ENCODE data around the gene SNRPF.
"Not testable (repeated sequence)": the region's sequence is repeated elsewhere in the genome, so short reads cannot be mapped to it uniquely, and the experiment has no call there.

Gene SNRPF

DNA sequence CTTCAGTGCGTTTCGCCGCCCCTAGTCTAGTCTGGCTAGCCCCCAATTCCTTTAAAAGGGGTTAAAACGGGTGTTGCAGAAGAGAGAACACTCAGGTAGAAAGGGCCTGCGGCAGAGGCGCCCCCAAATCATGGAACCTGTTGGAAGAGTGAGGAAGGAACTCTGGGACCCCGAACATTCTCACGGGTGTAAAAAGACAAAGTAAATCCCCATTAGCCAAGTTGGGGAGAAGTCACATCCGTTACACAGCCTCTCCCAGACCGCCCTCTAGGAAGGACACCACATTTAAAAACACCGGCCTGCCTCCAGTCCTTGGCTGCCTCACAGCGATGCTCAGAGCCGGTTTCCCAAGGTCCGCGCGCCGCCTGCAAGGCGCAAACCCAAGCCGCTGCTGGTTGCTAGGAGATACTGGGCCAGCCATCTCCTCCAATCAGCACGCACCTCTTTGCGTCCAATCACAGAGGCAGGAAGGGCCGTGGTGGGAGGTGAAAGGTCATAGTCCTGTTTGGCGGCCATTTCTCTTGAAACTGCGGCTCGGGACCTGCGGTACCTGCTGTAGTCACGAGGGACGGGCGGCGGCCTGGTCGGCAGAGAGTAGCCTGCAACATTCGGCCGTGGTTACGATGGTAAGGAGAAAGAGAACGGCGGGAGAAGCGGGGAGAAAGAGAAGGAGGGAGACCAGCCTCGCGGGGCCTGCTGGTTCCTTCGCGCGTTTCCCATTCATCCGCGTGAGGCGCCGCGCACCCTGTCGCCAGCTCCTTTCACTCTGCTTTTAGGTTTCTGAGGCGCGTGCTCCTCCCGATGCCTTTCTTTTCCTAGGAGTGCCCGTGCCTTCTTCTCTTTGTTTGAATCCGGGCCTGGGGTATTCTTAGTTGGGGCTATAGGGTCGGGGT is at the start of gene SNRPF:
SNRPF (plus strand) TSS at position 502 of the 893 bp plus-strand sequence; CDS start at position 624, 122 bp downstream.
- DNase-seq: peak; percentile 89

DNA sequence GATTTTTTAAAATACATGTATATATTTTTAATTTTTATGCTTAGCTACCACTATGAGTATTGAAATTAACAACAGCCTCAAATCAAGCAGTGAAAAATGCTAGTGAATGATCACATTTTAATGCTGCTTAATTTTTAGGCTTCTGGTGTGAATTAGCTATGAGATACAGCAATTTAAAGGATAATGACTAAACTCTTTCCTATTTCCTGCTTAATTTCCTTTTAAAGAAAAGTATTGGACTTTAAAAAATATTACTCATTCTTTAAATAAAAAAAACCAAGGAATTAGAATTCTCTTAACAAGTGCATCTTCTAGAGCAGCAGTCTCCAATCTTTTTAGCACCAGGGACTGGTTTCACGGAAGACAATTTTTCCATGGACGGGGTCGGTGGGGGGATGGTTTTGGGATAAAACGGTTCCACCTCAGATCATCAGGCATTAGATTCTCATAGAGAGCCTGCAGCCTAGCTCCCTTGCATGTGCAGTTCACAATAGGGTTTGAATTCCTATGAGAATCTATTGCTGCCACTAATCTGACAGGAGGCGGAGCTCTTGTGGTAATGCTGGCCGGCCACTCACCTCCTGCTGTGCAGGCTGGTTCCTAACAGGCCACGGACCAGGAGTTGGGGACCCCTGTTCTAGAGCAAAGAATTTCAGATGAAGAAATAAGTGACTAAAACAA is 49.6 kb upstream of the SNRPF start:
- no peak for DNase-seq

DNA sequence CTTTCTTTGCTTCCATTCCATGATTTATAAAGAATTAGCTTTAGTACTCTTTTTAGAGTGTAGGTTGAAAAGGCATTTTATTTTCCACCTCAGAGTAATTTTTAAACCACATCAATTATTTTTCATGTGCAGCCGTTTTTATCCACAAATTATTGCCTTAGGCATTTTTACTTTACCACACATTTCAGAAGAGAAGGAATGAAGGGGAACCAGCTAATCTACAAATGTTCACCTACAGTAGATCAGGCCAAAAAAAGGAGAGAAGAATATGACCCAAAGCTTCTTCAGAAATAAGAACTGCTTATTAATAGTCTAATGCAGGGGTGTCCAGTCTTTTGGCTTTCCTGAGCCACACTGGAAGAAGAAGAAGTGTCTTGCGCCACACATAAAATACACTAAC is 48.3 kb upstream of the SNRPF start:
- DNase-seq: no peak

DNA sequence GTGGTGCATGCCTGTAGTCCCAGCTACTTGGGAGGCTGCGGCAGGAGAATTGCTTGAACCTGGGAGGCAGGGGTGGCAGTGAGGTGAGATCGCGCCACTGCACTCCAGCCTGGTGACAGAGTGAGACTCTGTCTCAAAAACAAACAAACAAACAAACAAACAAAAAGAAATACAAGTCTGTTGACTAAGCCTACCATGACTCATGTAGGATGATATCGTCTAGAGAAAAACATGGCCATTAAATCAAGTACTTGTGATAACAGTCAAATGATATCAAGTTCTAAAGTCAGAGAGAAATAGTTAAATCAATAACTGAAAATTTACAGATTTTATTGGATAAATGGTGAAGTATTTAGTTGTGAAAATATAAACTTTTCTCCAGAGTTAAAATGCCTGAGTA is 46.6 kb upstream of the SNRPF start:
- DNase-seq: not testable (repeated sequence)

DNA sequence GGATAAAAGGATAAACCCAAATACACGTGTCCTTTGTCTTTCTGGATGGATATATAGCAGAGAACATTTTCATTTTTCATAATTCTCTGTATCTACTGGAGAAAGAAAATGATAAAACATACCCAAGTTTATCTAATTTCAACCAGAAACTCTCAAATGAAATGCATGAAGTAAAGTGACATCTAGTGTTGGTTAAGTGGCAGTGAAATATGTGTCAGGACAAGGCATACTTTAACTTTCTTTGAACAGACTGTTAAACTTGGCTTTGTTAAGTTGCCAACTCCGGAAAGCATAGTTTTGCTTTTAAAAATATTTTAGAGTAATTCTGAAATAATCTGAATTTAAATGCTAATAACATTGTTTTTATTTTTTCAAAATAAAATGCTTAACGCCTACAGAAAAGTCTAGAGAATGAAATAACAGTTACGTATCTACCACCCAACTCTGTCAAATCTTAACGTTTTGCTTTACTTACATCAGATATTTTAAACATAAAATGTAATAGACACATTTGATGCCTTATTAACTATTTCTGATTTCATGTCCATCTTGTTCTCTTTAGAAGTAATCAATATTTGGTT is 43.0 kb upstream of the SNRPF start:
- no peak for DNase-seq

DNA sequence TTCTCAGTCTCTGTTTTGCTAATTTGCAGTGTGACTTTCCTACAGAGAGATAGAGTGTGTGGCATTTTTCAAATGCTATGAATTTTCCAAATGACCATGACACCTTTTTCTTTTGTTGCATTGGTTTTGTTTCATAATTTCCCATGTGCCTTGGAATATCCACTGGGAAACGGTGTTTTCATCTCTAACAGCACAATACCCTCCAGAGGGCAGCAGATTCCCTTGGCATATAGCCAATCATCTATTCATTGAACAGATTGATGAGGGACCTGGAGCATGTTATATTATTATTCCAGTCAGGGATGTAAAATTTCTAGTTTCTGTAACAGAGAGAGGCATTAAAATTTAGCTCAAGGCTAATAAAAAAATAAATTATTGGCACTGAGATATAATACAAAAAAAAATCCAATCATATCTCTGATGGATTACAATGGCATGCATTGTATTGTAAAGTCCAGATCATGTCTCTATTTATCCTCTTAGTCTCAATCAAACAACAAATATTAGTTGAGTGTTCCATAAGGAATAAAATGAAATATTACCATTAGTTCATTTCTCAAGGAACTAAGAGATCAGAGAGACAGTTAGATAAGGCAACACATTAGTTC is 38.6 kb upstream of the SNRPF start:
- no peak for DNase-seq

DNA sequence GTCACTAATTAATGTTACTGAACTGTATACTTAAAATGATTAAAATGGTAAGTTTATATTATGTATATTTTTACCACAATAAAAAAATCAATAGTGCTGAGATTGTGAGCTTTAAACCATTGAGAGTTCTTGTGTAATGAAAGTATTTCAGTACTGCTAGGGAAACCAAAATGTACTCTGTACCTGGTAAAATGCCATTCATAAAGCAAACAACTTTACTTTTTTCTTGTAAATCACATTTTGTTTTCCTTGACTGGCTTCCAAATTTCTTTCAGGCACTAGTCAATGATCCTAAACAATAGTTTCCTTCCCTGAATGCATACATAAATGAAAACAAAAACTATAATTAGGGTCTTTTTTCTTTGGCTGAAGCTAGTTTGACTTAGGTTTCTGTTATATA is 29.4 kb upstream of the SNRPF start:
- no peak for DNase-seq

DNA sequence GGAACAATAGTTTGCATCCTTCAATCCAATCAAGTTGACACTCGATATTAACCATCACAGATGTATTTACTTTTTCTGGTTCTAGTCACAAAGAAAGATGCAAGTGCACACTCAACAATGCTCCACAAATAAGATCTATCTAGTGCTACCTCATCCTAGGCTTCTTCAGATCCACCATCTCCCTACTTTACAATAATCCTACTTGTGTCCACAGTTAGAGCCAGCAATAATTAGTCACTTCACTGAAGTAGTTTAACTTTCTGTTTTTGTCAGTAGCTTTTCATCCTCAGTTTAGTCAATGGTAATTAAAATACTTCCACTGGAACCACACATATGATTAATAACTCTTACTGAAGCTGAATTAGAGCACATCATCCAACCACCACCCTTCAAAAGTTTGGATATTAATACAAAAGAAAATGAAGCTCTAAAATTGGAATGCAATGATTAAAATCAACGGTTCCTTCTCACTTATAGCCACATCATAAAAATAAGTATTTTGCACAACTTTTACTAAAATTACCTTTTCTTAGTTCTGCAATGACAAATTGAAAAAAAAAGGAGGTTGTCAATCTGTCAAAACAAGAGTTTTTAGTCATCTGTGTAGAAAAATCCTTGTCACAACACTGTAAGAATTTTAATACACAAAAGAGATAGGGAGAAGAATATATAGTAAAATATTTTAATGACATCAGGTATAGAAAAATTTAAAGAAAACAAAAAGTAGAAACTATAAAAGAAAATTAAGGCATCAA is 28.2 kb upstream of the SNRPF start:
- no peak for DNase-seq

DNA sequence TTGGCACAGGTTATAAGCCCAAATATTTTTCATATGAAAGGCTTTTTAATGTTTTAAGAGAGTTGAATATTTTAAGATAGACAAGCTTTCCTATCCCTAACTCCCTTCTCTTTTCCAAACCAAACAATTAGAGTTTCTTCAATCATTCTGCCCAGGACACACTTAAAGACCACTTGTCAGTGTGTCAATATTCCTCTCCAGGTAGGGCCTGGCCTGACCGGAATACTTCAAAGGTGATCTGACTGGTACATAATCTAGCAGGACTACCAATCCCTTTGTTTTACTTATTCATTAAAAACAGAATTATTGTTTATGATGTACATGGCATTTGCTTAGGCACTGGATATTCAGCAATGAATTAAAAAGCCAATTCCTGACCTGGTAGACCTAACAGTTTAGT is 24.2 kb upstream of the SNRPF start:
- no peak for DNase-seq

DNA sequence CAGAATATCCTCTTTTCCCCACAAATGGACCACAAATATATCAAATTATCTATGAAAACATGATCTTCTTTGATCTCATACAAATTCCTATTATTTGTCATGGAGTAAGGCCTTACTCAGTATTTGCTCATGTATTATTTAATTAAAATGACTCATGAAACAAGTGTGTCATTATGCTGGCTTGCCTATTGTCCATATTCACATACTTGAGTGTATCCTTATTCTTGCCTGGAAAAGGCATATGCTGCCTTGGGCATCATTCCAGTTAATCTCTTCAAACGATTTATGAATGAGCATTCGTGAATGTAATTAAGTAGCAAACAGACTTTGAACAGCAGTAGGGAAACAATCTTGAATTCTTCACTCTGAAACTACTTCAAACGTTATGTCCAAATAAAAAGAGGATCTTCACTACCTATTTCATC is 22.6 kb upstream of the SNRPF start:
- no peak for DNase-seq

DNA sequence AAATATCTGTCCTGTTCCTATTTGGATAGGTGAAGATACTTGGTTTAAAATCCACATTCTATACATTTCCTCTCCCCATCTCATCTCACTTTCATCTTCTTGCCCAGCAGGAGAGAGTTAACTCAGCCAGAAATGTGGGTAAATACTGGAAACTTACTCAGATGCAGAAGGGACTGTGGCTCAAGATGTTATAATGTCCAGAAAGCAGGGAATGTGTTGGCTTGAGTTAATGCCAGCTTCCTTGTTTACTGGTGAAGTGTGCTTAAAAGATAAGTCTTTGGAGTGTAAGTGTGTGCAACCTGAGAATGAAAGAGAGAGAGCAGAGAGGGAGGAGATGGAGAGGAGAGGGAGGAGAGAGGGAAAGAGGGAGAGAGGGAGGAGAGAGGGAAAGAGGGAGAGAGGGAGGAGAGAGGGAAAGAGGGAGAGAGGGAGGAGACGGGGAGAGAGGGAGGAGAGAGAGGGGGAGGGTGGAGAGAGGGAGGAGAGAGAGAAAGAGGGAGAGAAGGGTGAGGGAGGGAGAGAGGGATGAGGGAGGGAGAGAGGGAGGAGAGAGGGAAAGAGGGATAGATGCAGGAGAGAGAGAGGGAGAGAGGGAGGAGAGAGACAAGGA is 22.0 kb upstream of the SNRPF start:
- no peak for DNase-seq

DNA sequence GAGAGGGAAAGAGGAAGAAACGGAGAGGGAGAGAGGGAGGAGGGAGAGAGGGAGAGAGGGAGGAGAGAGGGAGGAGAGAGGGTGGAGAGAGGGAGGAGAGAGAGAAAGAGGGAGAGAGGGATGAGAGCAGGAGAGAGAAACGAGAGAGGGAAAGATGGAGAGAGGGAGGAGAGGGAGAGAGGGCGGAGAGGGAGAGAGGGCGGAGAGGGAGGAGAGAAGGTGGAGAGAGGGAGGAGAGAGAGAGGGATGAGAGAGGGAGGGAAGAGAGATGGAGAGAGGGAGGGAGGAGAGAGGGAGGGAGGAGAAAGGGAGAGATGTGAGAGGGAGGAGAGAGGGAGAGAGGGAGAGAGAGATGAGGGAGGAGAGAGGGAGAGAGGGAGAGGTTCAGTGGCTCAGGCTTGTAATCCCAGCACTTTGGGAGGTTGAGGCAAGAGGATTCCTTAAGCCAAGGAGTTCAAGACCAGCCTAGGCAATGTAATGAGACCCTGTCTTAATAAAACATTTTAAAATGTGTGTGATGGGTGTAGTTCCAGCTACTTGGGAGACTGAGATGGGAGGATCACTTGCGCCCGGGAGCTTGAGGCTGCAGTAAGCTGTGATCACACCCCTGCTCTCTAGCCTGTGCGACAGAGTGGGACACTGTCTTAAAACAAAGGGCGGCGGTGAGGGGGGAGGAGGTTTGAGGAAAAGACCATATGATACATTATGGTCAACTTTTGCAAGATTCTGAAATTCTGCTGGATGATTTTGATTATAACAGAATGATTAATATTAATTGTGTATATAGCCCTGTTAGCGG is 21.3 kb upstream of the SNRPF start:
- no peak for DNase-seq

DNA sequence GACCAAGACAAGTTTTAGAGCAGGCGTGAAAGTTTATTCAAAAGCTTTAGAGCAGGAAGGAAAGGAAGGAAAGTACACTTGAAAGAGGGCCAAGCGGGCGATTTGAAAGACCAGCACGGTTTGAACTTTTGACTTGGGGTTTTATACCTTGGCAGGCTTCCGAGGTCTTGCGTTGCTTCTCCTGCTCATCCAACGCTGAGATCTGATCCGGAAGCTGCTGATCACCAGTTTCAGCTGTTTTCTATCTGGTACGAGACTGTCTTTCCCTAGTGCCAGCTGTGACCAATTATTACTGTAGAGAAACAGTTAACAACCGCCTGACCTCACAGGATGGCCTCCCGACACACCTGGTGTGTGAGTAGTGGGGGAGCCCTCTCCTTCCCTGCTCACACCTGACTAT is 20.6 kb upstream of the SNRPF start:
- DNase-seq: no peak

DNA sequence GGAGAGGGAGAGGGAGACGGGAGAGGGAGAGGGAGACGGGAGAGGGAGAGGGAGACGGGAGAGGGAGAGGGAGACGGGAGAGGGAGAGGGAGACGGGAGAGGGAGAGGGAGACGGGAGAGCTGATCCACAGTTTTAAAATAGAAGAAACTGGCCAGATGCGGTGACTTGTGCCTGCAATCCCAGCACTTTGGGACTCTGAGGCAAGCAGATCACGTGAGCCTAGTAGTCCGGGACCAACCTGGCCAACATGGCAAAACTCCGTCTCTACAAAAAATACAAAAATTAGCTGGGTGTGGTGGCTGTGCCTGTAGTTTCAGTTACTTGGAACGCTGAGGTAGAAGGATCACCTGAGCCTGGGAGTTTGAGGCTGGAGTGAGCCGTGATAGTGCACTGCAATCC is 16.3 kb upstream of the SNRPF start:
- not testable (repeated sequence) for DNase-seq

DNA sequence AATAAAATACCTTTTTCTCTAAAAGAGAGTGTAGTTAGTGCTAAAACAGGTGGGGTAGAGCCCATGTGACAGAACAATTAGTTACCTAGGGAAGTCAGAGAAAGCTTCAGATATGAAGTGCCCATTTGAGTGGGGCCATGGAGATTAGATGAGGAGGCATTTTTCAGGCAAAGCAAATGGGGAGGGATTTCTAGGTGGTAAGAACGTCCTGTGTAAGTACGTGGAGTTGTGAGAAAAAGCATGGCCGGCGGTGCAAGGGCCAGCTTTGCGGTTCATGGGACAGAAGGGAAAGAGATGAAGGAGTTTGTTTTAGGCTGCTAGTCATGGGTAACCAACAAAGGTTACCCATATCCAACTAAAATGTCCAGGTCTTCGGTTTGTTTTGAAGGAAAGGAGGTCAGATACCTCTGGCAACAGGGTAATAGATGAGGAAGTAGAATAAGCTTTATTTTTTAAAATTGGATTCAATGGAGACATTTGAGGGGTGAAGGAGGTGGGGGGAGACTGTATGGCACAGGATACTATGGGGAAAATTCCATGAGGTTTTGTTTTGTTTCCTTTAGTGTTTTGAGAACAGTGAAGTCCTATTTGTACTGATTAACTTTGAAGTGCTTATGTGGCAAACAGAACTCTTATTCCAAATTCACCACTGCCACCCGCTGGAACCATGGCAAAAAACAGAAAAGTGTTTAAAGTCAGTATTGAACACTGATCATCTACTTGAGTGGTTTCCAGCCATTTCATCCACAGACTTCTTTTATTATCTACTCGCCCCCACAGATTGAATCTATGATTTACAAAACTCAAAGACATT is 10.0 kb upstream of the SNRPF start:
- DNase-seq: no peak

DNA sequence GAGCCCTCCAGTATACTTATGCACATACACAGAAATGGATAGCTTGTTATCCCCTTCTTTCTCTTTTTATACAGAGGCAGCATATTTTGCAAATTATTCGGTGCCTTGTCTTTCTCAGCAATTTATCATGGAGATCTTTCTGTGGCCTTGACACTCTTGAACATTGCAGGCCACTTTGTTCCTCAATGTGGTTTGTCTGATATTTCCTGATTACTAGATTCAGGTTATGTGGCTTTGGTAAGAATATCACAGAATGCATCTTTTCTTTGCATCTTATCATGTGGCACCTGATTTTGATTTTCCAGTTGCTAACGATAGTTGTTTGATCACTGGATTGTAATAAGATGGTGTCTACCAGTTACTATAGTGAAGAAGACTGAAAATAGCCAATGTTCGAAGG is 7.1 kb upstream of the SNRPF start:
- no peak for DNase-seq

DNA sequence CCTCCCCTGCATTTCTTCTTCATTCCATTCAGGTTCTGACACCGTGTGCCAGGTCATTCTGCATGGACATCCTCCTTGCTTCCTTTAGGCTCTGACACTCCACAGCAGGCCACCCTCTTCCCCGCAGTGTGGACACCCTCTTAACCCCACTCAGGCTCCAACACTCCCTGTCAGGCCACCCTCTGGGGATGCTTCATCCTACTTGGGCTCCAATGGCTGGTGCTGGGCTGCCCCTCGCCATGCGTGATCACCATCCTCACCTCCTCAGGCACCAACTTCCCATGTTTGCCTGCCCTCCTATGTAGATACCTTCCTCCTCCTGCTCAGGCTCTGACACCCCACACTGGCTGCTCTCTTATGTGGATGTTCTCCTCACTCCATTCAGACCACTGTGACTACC is 6.6 kb upstream of the SNRPF start:
- DNase-seq: no peak

DNA sequence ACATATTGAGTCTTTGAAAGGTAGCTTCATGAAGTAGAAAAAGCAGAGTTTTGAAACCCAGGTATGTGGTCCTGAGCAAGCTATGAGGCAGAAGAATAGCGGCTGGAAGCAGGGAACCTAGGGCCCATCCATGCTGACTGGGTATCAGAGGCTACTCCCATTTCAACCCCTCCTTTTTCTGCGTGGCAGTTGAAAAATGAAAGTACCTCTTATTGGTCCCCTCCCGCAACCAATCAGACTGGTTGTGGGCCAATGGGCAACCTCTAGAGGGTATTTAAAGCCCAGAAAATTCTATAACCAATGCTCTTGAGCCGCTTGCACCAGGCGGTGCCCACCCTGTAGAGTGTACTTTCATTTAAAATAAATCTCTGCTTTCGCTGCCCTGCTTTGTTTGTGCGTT is 1.6 kb upstream of the SNRPF start:
- DNase-seq: no peak

DNA sequence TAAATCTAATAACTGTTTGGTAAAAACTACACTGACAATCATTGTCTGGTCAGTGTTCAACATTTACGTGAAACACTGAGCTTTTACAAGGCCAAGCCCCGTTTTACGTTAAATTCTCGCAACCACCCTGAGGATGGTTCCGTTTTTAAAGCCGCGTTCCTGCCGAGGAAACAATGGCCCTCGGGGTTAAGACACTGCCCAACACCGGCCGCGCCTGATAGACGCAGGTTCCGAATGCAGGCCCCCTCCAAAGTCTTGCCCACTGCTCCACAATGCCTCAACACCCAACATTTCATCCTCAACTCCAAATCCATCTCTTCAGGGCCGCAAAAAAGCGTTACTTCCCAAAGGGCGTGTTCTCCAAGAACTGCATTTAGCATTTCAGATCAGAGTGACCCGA is 953 bp upstream of the SNRPF start:
- no peak for DNase-seq

DNA sequence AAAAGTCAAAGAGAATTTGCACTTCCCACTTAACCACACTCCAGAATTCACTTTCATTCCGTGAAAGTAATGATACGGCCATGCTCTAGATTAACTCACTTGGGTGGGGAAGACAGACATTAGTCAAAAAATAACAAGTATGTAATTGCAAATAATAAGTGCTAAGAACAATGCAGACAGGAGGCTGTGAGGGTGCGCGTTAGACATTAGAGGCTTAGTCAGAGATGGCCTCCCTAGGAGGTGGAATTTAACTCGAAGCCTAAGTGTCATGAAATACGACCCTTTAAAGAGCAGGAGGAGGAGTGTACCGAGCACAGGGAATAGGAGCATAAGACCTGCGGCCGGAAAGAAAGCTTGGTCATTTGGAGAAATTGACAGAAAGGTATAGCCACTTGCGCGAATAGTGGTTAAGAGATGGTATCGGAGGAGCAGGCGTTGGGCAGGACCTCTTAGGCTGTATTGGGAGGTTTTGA is 628 bp downstream of the SNRPF start:
- DNase-seq: no peak
